ENCODE results near the gene TRDN. TPM values are rescaled to one million over a fixed set of nuclear protein-coding genes. Genes with fewer than 3 reads are reported as not detected.

Gene TRDN
- total and polyA plus RNA-seq, 4 experiments from 2014 or later, result not detected

- no peak overlapping the region for H3K27ac ChIP-seq (ENCODE audit: low read depth, low read length)
- H3K9me3 Mint-ChIP-seq, result peaks cover 0 to 3% (median 0%) of the 10 kb centered on the region in 8 donors
- CTCF ChIA-PET (ENCODE audit: partially characterized antibody), result no interaction called here
- no peaks in the 10 kb centered on the region for H3K36me3 Mint-ChIP-seq
- no peaks in the 10 kb centered on the region for H3K27me3 ChIP-seq (ENCODE audit: insufficient read depth, low read length)
- DNase-seq, result no peak
- no peaks in the 10 kb centered on the region for H3K36me3 ChIP-seq (ENCODE audit: insufficient read depth, low read length)
- H3K4me1 ChIP-seq (ENCODE audit: insufficient read depth, low read length), result no peaks in the 10 kb centered on the region
- H3K9me3 ChIP-seq (ENCODE audit: control insufficient read depth in 1 of 2, low read length in 2 of 2), result no peaks in the 10 kb centered on the region
- no peaks in the 10 kb centered on the region for H3K27me3 Mint-ChIP-seq
- intact Hi-C loops (cut with micrococcal nuclease), result no loop called here
- no peak overlapping the region for H3K4me3 Mint-ChIP-seq
- no peak overlapping the region for H3K4me3 ChIP-seq (ENCODE audit: low read length in 2 of 2)
- no peaks in the 10 kb centered on the region for H3K4me1 Mint-ChIP-seq
- POLR2A ChIA-PET (ENCODE audit: partially characterized antibody), result no interaction called here
- no peak overlapping the region for H3K27ac Mint-ChIP-seq
Measured at GRCh38 chr6:123171341-123172115, 465.2 kb downstream of the TRDN start.

DNA sequence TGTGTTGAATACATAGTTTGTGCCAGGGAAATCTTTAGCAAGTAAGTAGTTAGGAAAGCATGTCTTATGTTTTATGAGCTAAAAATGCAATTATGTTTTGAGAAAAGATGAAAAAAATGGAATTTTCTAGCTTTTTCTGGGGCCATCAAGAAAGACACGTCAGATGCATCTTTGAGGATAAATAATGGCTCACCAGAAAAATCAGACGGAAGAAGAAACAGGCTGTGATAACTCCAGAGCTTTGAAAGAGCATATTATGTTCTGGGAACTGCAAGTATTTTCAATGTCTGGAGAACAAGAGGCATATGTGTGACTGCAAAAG is 467.0 kb downstream of the TRDN start:
- Mint-ChIP-seq H3K27me3 (no peaks in the 10 kb centered on the region), H3K27ac (no peak overlapping the region), H3K36me3 (no peaks in the 10 kb centered on the region), H3K4me3 (no peak overlapping the region), H3K9me3 (peaks cover 0 to 3% (median 0%) of the 10 kb centered on the region in 8 donors), H3K4me1 (no peaks in the 10 kb centered on the region)
- ChIA-PET POLR2A (ENCODE audit: partially characterized antibody) (no interaction called here), CTCF (ENCODE audit: partially characterized antibody) (no interaction called here)
- no peak for DNase-seq
- intact Hi-C loops (cut with micrococcal nuclease), result no loop called here
- no peaks in the 10 kb centered on the region for H3K9me3 ChIP-seq (ENCODE audit: control insufficient read depth in 1 of 2, low read length in 2 of 2)
- no peak overlapping the region for H3K4me3 ChIP-seq (ENCODE audit: low read length in 2 of 2)
- no peaks in the 10 kb centered on the region for H3K36me3 ChIP-seq (ENCODE audit: insufficient read depth, low read length)
- no peaks in the 10 kb centered on the region for H3K27me3 ChIP-seq (ENCODE audit: insufficient read depth, low read length)
- no peak overlapping the region for H3K27ac ChIP-seq (ENCODE audit: low read depth, low read length)
- H3K4me1 ChIP-seq (ENCODE audit: insufficient read depth, low read length), result no peaks in the 10 kb centered on the region

GRCh38 chr6:123168892-123169773 is 467.6 kb downstream of the TRDN start:
- ChIA-PET POLR2A (ENCODE audit: partially characterized antibody) (no interaction called here), CTCF (ENCODE audit: partially characterized antibody) (no interaction called here)
- H3K27me3 ChIP-seq (ENCODE audit: insufficient read depth, low read length), result no peaks in the 10 kb centered on the region
- H3K36me3 ChIP-seq (ENCODE audit: insufficient read depth, low read length), result no peaks in the 10 kb centered on the region
- H3K4me1 ChIP-seq (ENCODE audit: insufficient read depth, low read length), result no peaks in the 10 kb centered on the region
- no peaks in the 10 kb centered on the region for H3K9me3 ChIP-seq (ENCODE audit: control insufficient read depth in 1 of 2, low read length in 2 of 2)
- H3K27ac ChIP-seq (ENCODE audit: low read depth, low read length), result no peak overlapping the region
- peaks cover 0 to 3% (median 0%) of the 10 kb centered on the region in 8 donors for H3K9me3 Mint-ChIP-seq
- no peak for DNase-seq
- no peaks in the 10 kb centered on the region for H3K36me3 Mint-ChIP-seq
- no peak overlapping the region for H3K27ac Mint-ChIP-seq
- H3K4me3 Mint-ChIP-seq, result no peak overlapping the region
- no peaks in the 10 kb centered on the region for H3K4me1 Mint-ChIP-seq
- intact Hi-C loops (cut with micrococcal nuclease), result no loop called here
- no peak overlapping the region for H3K4me3 ChIP-seq (ENCODE audit: low read length in 2 of 2)
- H3K27me3 Mint-ChIP-seq, result no peaks in the 10 kb centered on the region

DNA sequence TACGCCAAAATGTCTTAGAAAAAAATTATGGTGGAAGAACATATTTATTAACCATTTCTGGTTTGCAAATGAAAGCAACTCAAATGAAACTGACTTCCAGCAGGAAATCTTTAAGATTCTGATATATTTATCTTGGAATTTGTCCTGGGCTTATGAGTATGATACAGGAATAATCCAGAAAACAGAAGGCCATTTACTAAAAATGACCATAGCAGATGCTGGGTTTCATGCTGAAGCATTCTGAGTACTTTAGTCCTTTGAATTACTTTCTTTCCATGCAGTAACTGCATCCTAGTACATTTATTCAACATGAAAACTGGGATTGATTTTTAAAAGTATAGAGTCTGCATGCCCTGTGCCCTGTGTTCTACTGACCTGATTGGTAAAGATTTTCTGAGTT is 468.3 kb downstream of the TRDN start:
- Mint-ChIP-seq H3K9me3 (peaks cover 0 to 3% (median 0%) of the 10 kb centered on the region in 8 donors), H3K4me3 (no peak overlapping the region), H3K27me3 (no peaks in the 10 kb centered on the region), H3K36me3 (no peaks in the 10 kb centered on the region), H3K27ac (no peak overlapping the region), H3K4me1 (no peaks in the 10 kb centered on the region)
- ChIA-PET CTCF (ENCODE audit: partially characterized antibody) (no interaction called here), POLR2A (ENCODE audit: partially characterized antibody) (no interaction called here)
- no peaks in the 10 kb centered on the region for H3K36me3 ChIP-seq (ENCODE audit: insufficient read depth, low read length)
- no peak overlapping the region for H3K27ac ChIP-seq (ENCODE audit: low read depth, low read length)
- H3K9me3 ChIP-seq (ENCODE audit: control insufficient read depth in 1 of 2, low read length in 2 of 2), result no peaks in the 10 kb centered on the region
- no peak overlapping the region for H3K4me3 ChIP-seq (ENCODE audit: low read length in 2 of 2)
- intact Hi-C loops (cut with micrococcal nuclease), result no loop called here
- no peaks in the 10 kb centered on the region for H3K4me1 ChIP-seq (ENCODE audit: insufficient read depth, low read length)
- DNase-seq, result no peak
- no peaks in the 10 kb centered on the region for H3K27me3 ChIP-seq (ENCODE audit: insufficient read depth, low read length)

Other genes starting within 250 kb of the TRDN start
- not detected for gene NKAIN2, start 166.9 kb upstream of the TRDN start, total RNA-seq
- gene NKAIN2, start 166.9 kb upstream of the TRDN start, polyA plus RNA-seq, result not detected

All from CD4-positive, alpha-beta memory T cell (primary cell).